BLaER1 treated with 17β-estradiol and CSF1 and Interleukin-3, amounts not matched to agents 10 nM and 100 nM (cell line): ENCODE data around the gene SPATA31C1.
"Not testable (repeated sequence)": the region's sequence is repeated elsewhere in the genome, so short reads cannot be mapped to it uniquely, and the experiment has no call there.

Source experiments
- H3K27ac ChIP-seq, 11 experiments: shearing (Covaris generic); formaldehyde crosslinking; 2 replicates each; pipeline ENCODE4 v1.8.1; 2022
- H3K27me3 ChIP-seq, 11 experiments: shearing (Covaris generic); formaldehyde crosslinking; 2 replicates each; pipeline ENCODE4 v1.8.1; 2022
- H3K36me3 ChIP-seq, 11 experiments: shearing (Covaris generic); formaldehyde crosslinking; 2 replicates each; pipeline ENCODE4 v1.8.1; 2022
- H3K4me1 ChIP-seq, 10 experiments: shearing (Covaris generic); formaldehyde crosslinking; 2 replicates each; pipeline ENCODE4 v1.8.1; 2022
- H3K4me2 ChIP-seq, 11 experiments: shearing (Covaris generic); formaldehyde crosslinking; 2 replicates each; pipeline ENCODE4 v1.8.1; 2022
- H3K4me3 ChIP-seq, 10 experiments: shearing (Covaris generic); formaldehyde crosslinking; 2 replicates each; pipeline ENCODE4 v1.8.1; 2022
- H3K9ac ChIP-seq, 11 experiments: shearing (Covaris generic); formaldehyde crosslinking; 2 replicates each; pipeline ENCODE4 v1.8.1; 2022
- H3K9me3 ChIP-seq, 11 experiments: shearing (Covaris generic); formaldehyde crosslinking; replicated peaks in 1 of 11; 2 replicates each; pipeline ENCODE4 v1.8.1; 2022
- H4K20me1 ChIP-seq, 11 experiments: shearing (Covaris generic); formaldehyde crosslinking; 2 replicates each; pipeline ENCODE4 v1.8.1; 2022
- Cebpa-rat ChIP-seq, 11 experiments: shearing (Covaris generic); IDR thresholded peaks; 2 replicates each; pipeline ENCODE4 v1.8.1; 2022

SPATA31C1 gene

GRCh38 chr9:87924851-87925250, 7.1 kb downstream of the SPATA31C1 start:
- H3K4me1 ChIP-seq, H3K9ac ChIP-seq, H3K4me2 ChIP-seq, H3K9me3 ChIP-seq, H3K4me3 ChIP-seq, H3K27ac ChIP-seq, H3K36me3 ChIP-seq: not testable (repeated sequence)
- Histone ChIP-seq H4K20me1 (peaks cover 0 to 10% (median 0%) of the 10 kb centered on the region in 11 experiments; a peak in 3 of 22 replicates), H3K27me3 (peaks cover 30 to 52% (median 39%) of the 10 kb centered on the region in 11 experiments)

- H3K9ac ChIP-seq, H3K36me3 ChIP-seq, H3K4me3 ChIP-seq, H4K20me1 ChIP-seq, H3K4me1 ChIP-seq, H3K4me2 ChIP-seq, H3K27ac ChIP-seq, H3K9me3 ChIP-seq, H3K27me3 ChIP-seq: not testable (repeated sequence)
Measured at GRCh38 chr9:87929152-87929551, 11.4 kb downstream of the SPATA31C1 start.

- not testable (repeated sequence) for H3K9me3 ChIP-seq, H3K4me1 ChIP-seq, H3K9ac ChIP-seq, H3K4me3 ChIP-seq, H4K20me1 ChIP-seq, H3K36me3 ChIP-seq, H3K27ac ChIP-seq, H3K27me3 ChIP-seq, H3K4me2 ChIP-seq
Measured at GRCh38 chr9:87934444-87934843, 16.7 kb downstream of the SPATA31C1 start.

- not testable (repeated sequence) for H3K9me3 ChIP-seq, H3K9ac ChIP-seq
Measured at GRCh38 chr9:87937352-87937751, 19.6 kb downstream of the SPATA31C1 start.

GRCh38 chr9:87937918-87938317, 20.2 kb downstream of the SPATA31C1 start:
- not testable (repeated sequence) for H3K4me1 ChIP-seq, H3K27me3 ChIP-seq, H3K36me3 ChIP-seq, H3K4me3 ChIP-seq, H3K4me2 ChIP-seq, H3K9me3 ChIP-seq, H3K27ac ChIP-seq, H3K9ac ChIP-seq, H4K20me1 ChIP-seq

More at GRCh38 chr9:87937352-87937751, 19.6 kb downstream of the SPATA31C1 start:
- not testable (repeated sequence) for H3K4me3 ChIP-seq, H3K36me3 ChIP-seq, H3K4me2 ChIP-seq, H3K4me1 ChIP-seq, H3K27ac ChIP-seq, H3K27me3 ChIP-seq, H4K20me1 ChIP-seq

- not testable (repeated sequence) for H3K9ac ChIP-seq, H4K20me1 ChIP-seq, H3K27me3 ChIP-seq, H3K4me3 ChIP-seq, H3K36me3 ChIP-seq, H3K4me1 ChIP-seq, H3K27ac ChIP-seq, H3K9me3 ChIP-seq, H3K4me2 ChIP-seq
Measured at GRCh38 chr9:87938336-87938735, 20.6 kb downstream of the SPATA31C1 start.

- peaks cover 5 to 17% (median 13%) of the 10 kb centered on the region in 11 experiments for H3K27me3 ChIP-seq
- not testable (repeated sequence) for H3K4me2 ChIP-seq, H4K20me1 ChIP-seq, H3K4me3 ChIP-seq, H3K9me3 ChIP-seq, H3K27ac ChIP-seq, H3K9ac ChIP-seq, H3K36me3 ChIP-seq, H3K4me1 ChIP-seq
Measured at GRCh38 chr9:87939096-87939495, 21.3 kb downstream of the SPATA31C1 start.

GRCh38 chr9:87944096-87944495, 26.3 kb downstream of the SPATA31C1 start:
- Histone ChIP-seq H3K9ac (no peak overlapping the region), H3K27me3 (peaks cover 31 to 56% (median 50%) of the 10 kb centered on the region in 11 experiments), H3K27ac (no peak overlapping the region), H3K9me3 (no peaks in the 10 kb centered on the region), H3K36me3 (no peaks in the 10 kb centered on the region), H3K4me2 (peak overlapping the region; percentile 39 to 66 (median 55); a peak in 17 of 22 replicates), H4K20me1 (peaks cover 0 to 8% (median 6%) of the 10 kb centered on the region in 11 experiments; a peak in 6 of 22 replicates), H3K4me3 (peak overlapping the region in 2 of 10 experiments; percentile 34 to 42; a peak in 3 of 20 replicates), H3K4me1 (peaks cover 0 to 12% (median 6%) of the 10 kb centered on the region in 10 experiments; a peak in 14 of 20 replicates)
- no peak for TF ChIP-seq Cebpa-rat (IDR thresholded peaks at IDR 0.05)

GRCh38 chr9:87944682-87945081, 26.9 kb downstream of the SPATA31C1 start:
- Histone ChIP-seq H4K20me1 (peaks cover 0 to 8% (median 6%) of the 10 kb centered on the region in 11 experiments; a peak in 6 of 22 replicates), H3K27me3 (peaks cover 31 to 56% (median 50%) of the 10 kb centered on the region in 11 experiments), H3K4me3 (peak overlapping the region in 4 of 10 experiments; percentile 34 to 54 (median 44); a peak in 8 of 20 replicates), H3K27ac (no peak overlapping the region), H3K9me3 (no peaks in the 10 kb centered on the region), H3K4me2 (peak overlapping the region; percentile 39 to 66 (median 55); a peak in 20 of 22 replicates), H3K9ac (no peak overlapping the region), H3K4me1 (peaks cover 0 to 12% (median 6%) of the 10 kb centered on the region in 10 experiments; a peak in 14 of 20 replicates), H3K36me3 (no peaks in the 10 kb centered on the region)
- no peak for TF ChIP-seq Cebpa-rat (IDR thresholded peaks at IDR 0.05)

- peaks cover 3 to 23% (median 17%) of the 10 kb centered on the region in 10 experiments; a peak in 19 of 20 replicates for H3K4me1 ChIP-seq
- peak overlapping the region in 5 of 11 experiments; percentile 53 to 78 (median 64); a peak in 9 of 22 replicates for H3K4me2 ChIP-seq
- peaks cover 0 to 13% (median 6%) of the 10 kb centered on the region in 11 experiments; a peak in 9 of 22 replicates for H4K20me1 ChIP-seq
- no peak overlapping the region for H3K4me3 ChIP-seq
- no peak overlapping the region for H3K27ac ChIP-seq
- no peaks in the 10 kb centered on the region for H3K9me3 ChIP-seq
- no peak overlapping the region for H3K9ac ChIP-seq
- no peak for TF ChIP-seq Cebpa-rat (IDR thresholded peaks at IDR 0.05)
- peaks cover 12 to 27% (median 24%) of the 10 kb centered on the region in 11 experiments for H3K27me3 ChIP-seq
- no peaks in the 10 kb centered on the region for H3K36me3 ChIP-seq
Measured at GRCh38 chr9:87950296-87950695, 32.5 kb downstream of the SPATA31C1 start.
